ENCODE measurements around the gene GARS1.
A peak's percentile ranks its signal among the peaks of the same experiment; 100 is the strongest.

GARS1 gene

GRCh38 chr7:30552330-30552729 lies 42.3 kb upstream of the GARS1 start:
- no peak overlapping the region for H3K56ac ChIP-seq (ENCODE audit: low read length)
- no peaks in the 10 kb centered on the region for H3K27me3 ChIP-seq (ENCODE audit: insufficient read depth, low read length, poor library complexity)

GRCh38 chr7:30553141-30553540 lies 41.5 kb upstream of the GARS1 start:
- Histone ChIP-seq H3K23ac (ENCODE audit: low read length) (no peak overlapping the region), H3K27ac (ENCODE audit: low read depth, low read length) (no peak overlapping the region), H3K56ac (ENCODE audit: low read length) (no peak overlapping the region), H4K5ac (ENCODE audit: low read length) (no peak overlapping the region), H2BK120ac (ENCODE audit: low read depth, low read length) (no peak overlapping the region), H3K27me3 (ENCODE audit: insufficient read depth, low read length, poor library complexity) (no peaks in the 10 kb centered on the region), H3K4me1 (ENCODE audit: control insufficient read depth, low read depth, low read length) (no peaks in the 10 kb centered on the region), H3K4ac (ENCODE audit: low read depth, low read length) (no peak overlapping the region), H2BK15ac (replicated peaks; ENCODE audit: low read depth) (no peak overlapping the region), H2AK5ac (ENCODE audit: low read length) (no peak overlapping the region), H3K36me3 (ENCODE audit: control insufficient read depth, insufficient read depth, low read length) (no peaks in the 10 kb centered on the region), H3K9ac (ENCODE audit: low read length) (no peak overlapping the region), H3K79me1 (ENCODE audit: low read length) (no peaks in the 10 kb centered on the region), H3K4me3 (ENCODE audit: low read length) (no peak overlapping the region), H4K8ac (ENCODE audit: low read depth, low read length) (no peak overlapping the region), H3K4me2 (ENCODE audit: low read length) (no peak overlapping the region), H2BK5ac (ENCODE audit: low read length) (no peak overlapping the region), H3K79me2 (ENCODE audit: control insufficient read depth, insufficient read depth, low read length) (no peaks in the 10 kb centered on the region), H3K18ac (ENCODE audit: low read length) (no peak overlapping the region)
- no peak for DNase-seq

More at GRCh38 chr7:30552330-30552729, 42.3 kb upstream of the GARS1 start:
- no peak overlapping the region for H3K23ac ChIP-seq (ENCODE audit: low read length)
- H2BK5ac ChIP-seq (ENCODE audit: low read length), result no peak overlapping the region
- H3K4me2 ChIP-seq (ENCODE audit: low read length), result no peak overlapping the region
- H3K79me2 ChIP-seq (ENCODE audit: control insufficient read depth, insufficient read depth, low read length), result no peaks in the 10 kb centered on the region
- H3K18ac ChIP-seq (ENCODE audit: low read length), result no peak overlapping the region
- H3K27ac ChIP-seq (ENCODE audit: low read depth, low read length), result no peak overlapping the region
- no peaks in the 10 kb centered on the region for H3K4me1 ChIP-seq (ENCODE audit: control insufficient read depth, low read depth, low read length)
- H4K5ac ChIP-seq (ENCODE audit: low read length), result no peak overlapping the region
- no peak overlapping the region for H2BK120ac ChIP-seq (ENCODE audit: low read depth, low read length)
- no peaks in the 10 kb centered on the region for H3K79me1 ChIP-seq (ENCODE audit: low read length)
- H3K4me3 ChIP-seq (ENCODE audit: low read length), result no peak overlapping the region
- H2AK5ac ChIP-seq (ENCODE audit: low read length), result no peak overlapping the region
- no peak for DNase-seq
- no peak overlapping the region for H3K9ac ChIP-seq (ENCODE audit: low read length)
- no peak overlapping the region for H2BK15ac ChIP-seq (replicated peaks; ENCODE audit: low read depth)
- no peak overlapping the region for H4K8ac ChIP-seq (ENCODE audit: low read depth, low read length)
- H3K4ac ChIP-seq (ENCODE audit: low read depth, low read length), result no peak overlapping the region
- 100% methylated on average over 1 of the region's 1 CpG for WGBS (ENCODE audit: extremely low coverage, insufficient coverage, low lambda C conversion rate)
- no peaks in the 10 kb centered on the region for H3K36me3 ChIP-seq (ENCODE audit: control insufficient read depth, insufficient read depth, low read length)

GRCh38 chr7:30553546-30553945 lies 41.1 kb upstream of the GARS1 start:
- H4K5ac ChIP-seq (ENCODE audit: low read length), result no peak overlapping the region
- H3K56ac ChIP-seq (ENCODE audit: low read length), result no peak overlapping the region
- WGBS (ENCODE audit: extremely low coverage, insufficient coverage, low lambda C conversion rate), result no CpG with 5 or more reads among the region's 3 CpGs
- H2BK15ac ChIP-seq (replicated peaks; ENCODE audit: low read depth), result no peak overlapping the region
- no peaks in the 10 kb centered on the region for H3K79me1 ChIP-seq (ENCODE audit: low read length)
- no peak overlapping the region for H4K8ac ChIP-seq (ENCODE audit: low read depth, low read length)
- no peaks in the 10 kb centered on the region for H3K36me3 ChIP-seq (ENCODE audit: control insufficient read depth, insufficient read depth, low read length)
- no peaks in the 10 kb centered on the region for H3K27me3 ChIP-seq (ENCODE audit: insufficient read depth, low read length, poor library complexity)
- no peak overlapping the region for H3K18ac ChIP-seq (ENCODE audit: low read length)
- no peak overlapping the region for H2AK5ac ChIP-seq (ENCODE audit: low read length)
- H3K27ac ChIP-seq (ENCODE audit: low read depth, low read length), result no peak overlapping the region
- H2BK5ac ChIP-seq (ENCODE audit: low read length), result no peak overlapping the region
- H3K79me2 ChIP-seq (ENCODE audit: control insufficient read depth, insufficient read depth, low read length), result no peaks in the 10 kb centered on the region
- no peak overlapping the region for H3K4ac ChIP-seq (ENCODE audit: low read depth, low read length)
- H3K4me3 ChIP-seq (ENCODE audit: low read length), result no peak overlapping the region
- DNase-seq, result no peak
- no peak overlapping the region for H3K23ac ChIP-seq (ENCODE audit: low read length)
- H3K4me1 ChIP-seq (ENCODE audit: control insufficient read depth, low read depth, low read length), result no peaks in the 10 kb centered on the region
- no peak overlapping the region for H3K4me2 ChIP-seq (ENCODE audit: low read length)
- no peak overlapping the region for H3K9ac ChIP-seq (ENCODE audit: low read length)
- no peak overlapping the region for H2BK120ac ChIP-seq (ENCODE audit: low read depth, low read length)

GRCh38 chr7:30555525-30555924 lies 39.2 kb upstream of the GARS1 start:
- H3K79me1 ChIP-seq (ENCODE audit: low read length), result no peaks in the 10 kb centered on the region
- H3K4me3 ChIP-seq (ENCODE audit: low read length), result no peak overlapping the region
- no peak overlapping the region for H2AK5ac ChIP-seq (ENCODE audit: low read length)
- H3K36me3 ChIP-seq (ENCODE audit: control insufficient read depth, insufficient read depth, low read length), result no peaks in the 10 kb centered on the region
- no peak overlapping the region for H3K9ac ChIP-seq (ENCODE audit: low read length)
- H3K18ac ChIP-seq (ENCODE audit: low read length), result no peak overlapping the region
- H2BK120ac ChIP-seq (ENCODE audit: low read depth, low read length), result no peak overlapping the region
- no peak overlapping the region for H3K4me2 ChIP-seq (ENCODE audit: low read length)
- no peaks in the 10 kb centered on the region for H3K27me3 ChIP-seq (ENCODE audit: insufficient read depth, low read length, poor library complexity)
- no peak overlapping the region for H3K56ac ChIP-seq (ENCODE audit: low read length)
- DNase-seq, result no peak
- H3K23ac ChIP-seq (ENCODE audit: low read length), result no peak overlapping the region
- H3K4me1 ChIP-seq (ENCODE audit: control insufficient read depth, low read depth, low read length), result no peaks in the 10 kb centered on the region
- H4K8ac ChIP-seq (ENCODE audit: low read depth, low read length), result no peak overlapping the region
- no peaks in the 10 kb centered on the region for H3K79me2 ChIP-seq (ENCODE audit: control insufficient read depth, insufficient read depth, low read length)
- H4K5ac ChIP-seq (ENCODE audit: low read length), result no peak overlapping the region
- H3K4ac ChIP-seq (ENCODE audit: low read depth, low read length), result no peak overlapping the region
- no peak overlapping the region for H3K27ac ChIP-seq (ENCODE audit: low read depth, low read length)
- H2BK5ac ChIP-seq (ENCODE audit: low read length), result no peak overlapping the region
- WGBS (ENCODE audit: extremely low coverage, insufficient coverage, low lambda C conversion rate), result no CpG with 5 or more reads among the region's 2 CpGs
- H2BK15ac ChIP-seq (replicated peaks; ENCODE audit: low read depth), result no peak overlapping the region

GRCh38 chr7:30556840-30557239 lies 37.8 kb upstream of the GARS1 start:
- Histone ChIP-seq H3K56ac (ENCODE audit: low read length) (no peak overlapping the region), H3K36me3 (ENCODE audit: control insufficient read depth, insufficient read depth, low read length) (no peaks in the 10 kb centered on the region), H2BK120ac (ENCODE audit: low read depth, low read length) (no peak overlapping the region), H3K4me2 (ENCODE audit: low read length) (no peak overlapping the region), H3K4me1 (ENCODE audit: control insufficient read depth, low read depth, low read length) (no peaks in the 10 kb centered on the region), H3K4ac (ENCODE audit: low read depth, low read length) (no peak overlapping the region), H3K27me3 (ENCODE audit: insufficient read depth, low read length, poor library complexity) (no peaks in the 10 kb centered on the region), H4K5ac (ENCODE audit: low read length) (no peak overlapping the region), H3K18ac (ENCODE audit: low read length) (no peak overlapping the region), H3K9ac (ENCODE audit: low read length) (no peak overlapping the region), H2AK5ac (ENCODE audit: low read length) (no peak overlapping the region), H2BK5ac (ENCODE audit: low read length) (no peak overlapping the region), H3K23ac (ENCODE audit: low read length) (no peak overlapping the region), H3K79me2 (ENCODE audit: control insufficient read depth, insufficient read depth, low read length) (no peaks in the 10 kb centered on the region), H3K79me1 (ENCODE audit: low read length) (no peaks in the 10 kb centered on the region), H3K27ac (ENCODE audit: low read depth, low read length) (no peak overlapping the region), H4K8ac (ENCODE audit: low read depth, low read length) (no peak overlapping the region), H2BK15ac (replicated peaks; ENCODE audit: low read depth) (no peak overlapping the region), H3K4me3 (ENCODE audit: low read length) (no peak overlapping the region)
- WGBS (ENCODE audit: extremely low coverage, insufficient coverage, low lambda C conversion rate), result no CpG with 5 or more reads among the region's 6 CpGs
- peak; percentile 78 for DNase-seq

- Histone ChIP-seq H3K27me3 (ENCODE audit: insufficient read depth, low read length, poor library complexity) (no peaks in the 10 kb centered on the region), H3K18ac (ENCODE audit: low read length) (no peak overlapping the region), H2BK5ac (ENCODE audit: low read length) (no peak overlapping the region), H3K27ac (ENCODE audit: low read depth, low read length) (no peak overlapping the region), H3K23ac (ENCODE audit: low read length) (no peak overlapping the region), H2AK5ac (ENCODE audit: low read length) (no peak overlapping the region), H2BK15ac (replicated peaks; ENCODE audit: low read depth) (no peak overlapping the region), H3K4ac (ENCODE audit: low read depth, low read length) (no peak overlapping the region), H3K36me3 (ENCODE audit: control insufficient read depth, insufficient read depth, low read length) (no peaks in the 10 kb centered on the region), H2BK120ac (ENCODE audit: low read depth, low read length) (no peak overlapping the region), H4K8ac (ENCODE audit: low read depth, low read length) (no peak overlapping the region), H3K79me2 (ENCODE audit: control insufficient read depth, insufficient read depth, low read length) (no peaks in the 10 kb centered on the region), H3K4me1 (ENCODE audit: control insufficient read depth, low read depth, low read length) (no peaks in the 10 kb centered on the region), H3K79me1 (ENCODE audit: low read length) (no peaks in the 10 kb centered on the region), H3K4me3 (ENCODE audit: low read length) (no peak overlapping the region), H3K9ac (ENCODE audit: low read length) (no peak overlapping the region), H4K5ac (ENCODE audit: low read length) (no peak overlapping the region), H3K56ac (ENCODE audit: low read length) (no peak overlapping the region), H3K4me2 (ENCODE audit: low read length) (no peak overlapping the region)
- WGBS (ENCODE audit: extremely low coverage, insufficient coverage, low lambda C conversion rate), result no CpG with 5 or more reads among the region's 1 CpG
- DNase-seq, result no peak
Observed at GRCh38 chr7:30557245-30557644, 37.4 kb upstream of the GARS1 start.

Data from mesendoderm (in vitro differentiated cells).